ENCODE results near the gene ADGRB2. TPM values are rescaled to one million over a fixed set of nuclear protein-coding genes. Genes with fewer than 3 reads are reported as not detected.

The ADGRB2 gene
- total RNA-seq, 1 donor from 2014 or later, result 0.17 TPM

- DNase-seq, result no peak
Measured at GRCh38 chr1:31782421-31783410, 18.6 kb upstream of the ADGRB2 start.

- no peak for DNase-seq
Measured at GRCh38 chr1:31781756-31782371, 17.7 kb upstream of the ADGRB2 start.

GRCh38 chr1:31781138-31781755, 17.1 kb upstream of the ADGRB2 start:
- no peak for DNase-seq

GRCh38 chr1:31780632-31781031, 16.5 kb upstream of the ADGRB2 start:
- DNase-seq, result no peak

- DNase-seq, result no peak
Measured at GRCh38 chr1:31779687-31780086, 15.5 kb upstream of the ADGRB2 start.

GRCh38 chr1:31778763-31779488, 14.8 kb upstream of the ADGRB2 start:
- DNase-seq, result no peak

GRCh38 chr1:31776516-31776915, 12.4 kb upstream of the ADGRB2 start:
- DNase-seq, result no peak

GRCh38 chr1:31776032-31776431, 11.9 kb upstream of the ADGRB2 start:
- no peak for DNase-seq

- no peak for DNase-seq
Measured at GRCh38 chr1:31775210-31775999, 11.3 kb upstream of the ADGRB2 start.

GRCh38 chr1:31774495-31774894, 10.4 kb upstream of the ADGRB2 start:
- no peak for DNase-seq

GRCh38 chr1:31773861-31774260, 9.7 kb upstream of the ADGRB2 start:
- DNase-seq, result no peak

GRCh38 chr1:31772669-31773248, 8.6 kb upstream of the ADGRB2 start:
- DNase-seq, result no peak

- DNase-seq, result peak; percentile 16
Measured at GRCh38 chr1:31771891-31772668, 7.9 kb upstream of the ADGRB2 start.

- no peak for DNase-seq
Measured at GRCh38 chr1:31769720-31770390, 5.7 kb upstream of the ADGRB2 start.

- DNase-seq, result no peak
Measured at GRCh38 chr1:31768939-31769704, 5.0 kb upstream of the ADGRB2 start.

GRCh38 chr1:31768407-31768907, 4.3 kb upstream of the ADGRB2 start:
- DNase-seq, result no peak

- no peak for DNase-seq
Measured at GRCh38 chr1:31767225-31767624, 3.1 kb upstream of the ADGRB2 start.

GRCh38 chr1:31765516-31765915, 1.4 kb upstream of the ADGRB2 start:
- DNase-seq, result no peak

- DNase-seq, result peak; percentile 59
Measured at GRCh38 chr1:31765041-31765467, 914 bp upstream of the ADGRB2 start.

Measured in dermis blood vessel endothelial cell (primary cell).